ENCODE measurements around the gene TTLL3.
"Not testable (repeated sequence)": the region's sequence is repeated elsewhere in the genome, so short reads cannot be mapped to it uniquely, and the experiment has no call there.

GRCh38 chr3:9872067-9872466 is 62.0 kb downstream of the TTLL3 start:
- TF ChIP-seq ZNF274 (IDR thresholded peaks at IDR 0.05; ENCODE audit: low read depth, low read length); YY1 (IDR thresholded peaks at IDR 0.05; ENCODE audit: insufficient read depth, insufficient read length); SUZ12 (IDR thresholded peaks at IDR 0.05; ENCODE audit: extremely low read depth, insufficient read depth, insufficient read length): not testable (repeated sequence)
